ENCODE data around the gene ACACB. TPM values are rescaled to one million over a fixed set of nuclear protein-coding genes. Genes with fewer than 3 reads are reported as not detected.
A peak's percentile ranks its signal among the peaks of the same experiment; 100 is the strongest.

Gene ACACB
- total RNA-seq, 1 donor from 2014 or later: 4.4 TPM

- no peak for TF ChIP-seq CTCF (IDR thresholded peaks at IDR 0.05)
- no peak for DNase-seq (ENCODE audit: extremely low spot score, unreplicated experiment)
- no peaks in the 10 kb centered on the region for H3K9me3 Mint-ChIP-seq (ENCODE audit: unreplicated experiment)
- H3K4me1 Mint-ChIP-seq (ENCODE audit: unreplicated experiment): peaks cover 7% of the 10 kb centered on the region
- no peaks in the 10 kb centered on the region for H3K27me3 Mint-ChIP-seq (ENCODE audit: unreplicated experiment)
- H3K36me3 Mint-ChIP-seq (ENCODE audit: unreplicated experiment): peaks cover 43% of the 10 kb centered on the region
- H3K27ac Mint-ChIP-seq (ENCODE audit: unreplicated experiment): no peak overlapping the region
- H3K4me3 Mint-ChIP-seq (ENCODE audit: unreplicated experiment): no peak overlapping the region
These were observed 11.2 kb upstream of the ACACB start for GRCh38 chr12:109105176-109105575.

GRCh38 chr12:109109746-109110350 lies 6.5 kb upstream of the ACACB start:
- Mint-ChIP-seq H3K4me3 (ENCODE audit: unreplicated experiment) (no peak overlapping the region), H3K36me3 (ENCODE audit: unreplicated experiment) (peaks cover 19% of the 10 kb centered on the region), H3K9me3 (ENCODE audit: unreplicated experiment) (no peaks in the 10 kb centered on the region), H3K27ac (ENCODE audit: unreplicated experiment) (peak overlapping the region; percentile 91), H3K4me1 (ENCODE audit: unreplicated experiment) (peaks cover 20% of the 10 kb centered on the region), H3K27me3 (ENCODE audit: unreplicated experiment) (no peaks in the 10 kb centered on the region)
- TF ChIP-seq CTCF (IDR thresholded peaks at IDR 0.05): no peak
- DNase-seq (ENCODE audit: extremely low spot score, unreplicated experiment): no peak

DNA sequence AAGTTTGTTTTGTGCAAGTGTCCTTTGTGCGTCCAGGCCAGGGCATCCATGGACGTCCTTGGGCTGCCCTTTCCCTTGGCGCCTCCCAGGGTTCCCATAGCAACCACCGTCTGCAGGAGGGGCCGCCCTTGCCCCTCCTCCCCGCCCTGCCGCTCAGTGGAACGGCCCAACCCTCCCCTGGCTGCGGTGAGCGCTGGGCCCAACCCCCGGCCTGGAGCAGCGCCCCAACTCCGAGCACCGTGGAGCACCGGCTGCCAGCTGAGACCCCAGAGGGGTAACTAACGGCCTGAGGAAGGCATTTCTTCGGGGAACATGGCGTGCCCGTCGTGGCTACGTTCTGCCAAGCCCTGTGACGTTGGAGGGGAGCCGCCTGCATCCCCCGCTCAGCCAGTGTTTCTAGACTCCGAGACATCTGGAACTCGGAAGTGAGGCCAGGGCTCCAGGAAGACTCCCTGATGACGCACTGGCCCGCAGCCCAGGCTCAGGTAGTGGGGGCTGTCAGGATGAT lies 5.3 kb upstream of the ACACB start:
- Mint-ChIP-seq H3K9me3 (ENCODE audit: unreplicated experiment) (no peaks in the 10 kb centered on the region), H3K27me3 (ENCODE audit: unreplicated experiment) (no peaks in the 10 kb centered on the region), H3K27ac (ENCODE audit: unreplicated experiment) (peak overlapping the region; percentile 91), H3K36me3 (ENCODE audit: unreplicated experiment) (peaks cover 11% of the 10 kb centered on the region), H3K4me1 (ENCODE audit: unreplicated experiment) (peaks cover 29% of the 10 kb centered on the region), H3K4me3 (ENCODE audit: unreplicated experiment) (peak overlapping the region; percentile 71)
- DNase-seq (ENCODE audit: extremely low spot score, unreplicated experiment): peak; percentile 88
- TF ChIP-seq CTCF (IDR thresholded peaks at IDR 0.05): no peak

DNA sequence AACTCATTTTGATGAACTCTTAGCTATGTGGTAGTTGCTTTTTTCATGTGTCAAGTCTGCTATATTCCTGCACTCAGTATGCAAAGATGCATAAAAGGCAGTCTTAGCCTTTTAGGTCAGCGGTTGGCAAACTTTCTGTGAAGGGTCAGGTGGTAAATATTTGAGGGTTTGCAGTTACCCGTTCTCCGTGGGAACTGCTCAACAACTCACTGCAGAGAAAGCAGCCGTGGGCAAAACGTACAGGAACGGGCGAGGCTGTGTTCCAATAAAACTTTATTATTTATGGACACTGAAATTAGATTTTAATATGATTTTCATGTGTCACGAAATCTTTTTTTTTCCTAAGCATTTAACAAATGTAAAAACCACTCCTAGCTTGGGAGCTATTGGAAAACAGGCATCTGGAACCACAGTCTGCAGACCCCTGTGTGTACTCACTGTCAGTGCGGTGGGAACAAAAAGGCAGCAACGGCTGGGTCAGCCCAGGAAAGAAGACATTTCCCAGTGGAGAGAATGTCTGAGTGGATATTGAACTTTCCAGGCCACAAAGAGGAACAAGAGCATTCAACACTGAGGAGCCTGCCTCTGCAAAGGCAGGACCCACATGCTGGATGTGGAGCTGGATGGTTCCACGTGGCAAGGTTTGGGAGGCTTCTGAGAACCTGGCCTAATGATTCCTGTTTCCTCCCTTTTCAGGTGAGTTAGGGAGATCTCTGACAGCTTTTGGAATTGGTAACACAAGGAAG lies 3.5 kb upstream of the ACACB start:
- Mint-ChIP-seq H3K27ac (ENCODE audit: unreplicated experiment) (no peak overlapping the region), H3K4me1 (ENCODE audit: unreplicated experiment) (peaks cover 29% of the 10 kb centered on the region), H3K9me3 (ENCODE audit: unreplicated experiment) (no peaks in the 10 kb centered on the region), H3K27me3 (ENCODE audit: unreplicated experiment) (no peaks in the 10 kb centered on the region), H3K36me3 (ENCODE audit: unreplicated experiment) (peaks cover 6% of the 10 kb centered on the region), H3K4me3 (ENCODE audit: unreplicated experiment) (no peak overlapping the region)
- TF ChIP-seq CTCF (IDR thresholded peaks at IDR 0.05): no peak
- DNase-seq (ENCODE audit: extremely low spot score, unreplicated experiment): no peak

GRCh38 chr12:109113661-109114321 lies 2.6 kb upstream of the ACACB start:
- TF ChIP-seq CTCF (IDR thresholded peaks at IDR 0.05): no peak
- Mint-ChIP-seq H3K9me3 (ENCODE audit: unreplicated experiment) (no peaks in the 10 kb centered on the region), H3K36me3 (ENCODE audit: unreplicated experiment) (peaks cover under 1% of the 10 kb centered on the region), H3K27ac (ENCODE audit: unreplicated experiment) (no peak overlapping the region), H3K4me1 (ENCODE audit: unreplicated experiment) (peaks cover 29% of the 10 kb centered on the region), H3K27me3 (ENCODE audit: unreplicated experiment) (no peaks in the 10 kb centered on the region), H3K4me3 (ENCODE audit: unreplicated experiment) (no peak overlapping the region)
- no peak for DNase-seq (ENCODE audit: extremely low spot score, unreplicated experiment)
